Measurements from ENCODE around the gene POC5.
A peak's percentile ranks its signal among the peaks of the same experiment; 100 is the strongest.
"Not testable (repeated sequence)": the region's sequence is repeated elsewhere in the genome, so short reads cannot be mapped to it uniquely, and the experiment has no call there.

The POC5 gene

DNA sequence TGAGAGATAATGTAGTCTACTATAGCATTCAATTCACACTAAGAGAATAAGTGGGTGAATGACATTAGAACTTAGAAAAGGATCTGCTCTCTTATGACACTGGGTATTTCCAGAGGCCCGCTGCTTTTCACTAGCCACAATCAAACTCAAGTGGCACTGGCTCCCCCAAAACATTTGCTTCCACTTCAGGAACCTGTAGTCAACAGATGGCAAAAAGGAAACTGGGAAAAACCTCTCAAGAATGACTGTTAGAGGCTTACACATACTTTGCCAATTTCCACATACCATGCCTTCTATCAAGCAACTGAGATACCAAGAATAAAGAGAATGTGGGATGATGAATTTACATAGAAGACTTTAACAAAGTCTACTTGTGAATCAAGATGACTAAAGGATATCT is 11.2 kb downstream of the POC5 start:
- DNase-seq (ENCODE audit: low spot score), result no peak

DNA sequence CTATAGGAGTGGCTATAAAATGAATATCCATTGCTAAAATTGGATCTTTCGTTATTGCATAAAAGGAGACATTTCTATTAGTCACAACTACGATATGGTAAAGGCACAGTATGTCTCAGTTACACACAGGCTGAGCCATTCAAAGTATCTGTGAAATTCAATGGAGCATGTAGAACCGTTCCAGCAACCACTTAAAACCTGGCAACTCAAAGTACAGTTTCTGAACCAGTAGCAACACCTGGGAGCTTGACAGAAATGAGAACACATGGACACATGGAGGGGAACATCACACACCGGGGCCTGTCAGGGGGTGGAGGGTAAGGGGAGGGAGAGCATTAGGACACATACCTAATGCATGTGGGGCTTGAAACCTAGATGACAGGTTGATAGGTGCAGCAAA is 15.4 kb downstream of the POC5 start:
- no peak for DNase-seq (ENCODE audit: low spot score)

DNA sequence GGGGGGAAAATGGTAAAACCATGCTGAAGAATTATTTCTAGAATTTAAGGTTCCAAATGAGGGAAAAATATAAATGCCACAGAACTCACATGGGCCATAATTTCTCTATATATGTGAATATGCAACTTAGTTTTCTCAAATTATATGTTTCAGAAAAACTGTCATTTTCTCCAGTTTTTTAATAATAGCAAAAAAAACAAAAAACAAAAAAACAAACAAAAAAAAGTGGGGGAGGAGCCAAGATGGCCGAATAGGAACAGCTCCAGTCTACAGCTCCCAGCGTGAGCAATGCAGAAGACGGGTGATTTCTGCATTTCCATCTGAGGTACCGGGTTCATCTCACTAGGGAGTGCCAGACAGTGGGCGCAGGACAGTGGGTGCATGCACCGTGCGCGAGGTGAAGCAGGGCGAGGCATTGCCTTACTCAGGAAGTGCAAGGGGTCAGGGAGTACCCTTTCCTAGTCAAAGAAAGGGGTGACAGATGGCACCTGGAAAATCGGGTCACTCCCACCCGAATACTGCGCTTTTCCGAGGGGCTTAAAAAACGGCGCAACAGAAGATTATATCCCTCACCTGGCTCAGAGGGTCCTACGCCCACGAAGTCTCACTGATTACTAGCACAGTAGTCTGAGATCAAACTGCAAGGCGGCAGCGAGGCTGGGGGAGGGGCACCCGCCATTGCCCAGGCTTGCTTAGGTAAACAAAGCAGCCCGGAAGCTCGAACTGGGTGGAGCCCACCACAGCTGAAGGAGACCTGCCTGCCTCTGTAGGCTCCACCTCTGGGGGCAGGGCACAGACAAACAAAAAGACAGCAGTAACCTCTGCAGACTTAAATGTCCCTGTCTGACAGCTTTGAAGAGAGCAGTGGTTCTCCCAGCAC is 21.5 kb downstream of the POC5 start:
- not testable (repeated sequence) for DNase-seq (ENCODE audit: low spot score)

DNA sequence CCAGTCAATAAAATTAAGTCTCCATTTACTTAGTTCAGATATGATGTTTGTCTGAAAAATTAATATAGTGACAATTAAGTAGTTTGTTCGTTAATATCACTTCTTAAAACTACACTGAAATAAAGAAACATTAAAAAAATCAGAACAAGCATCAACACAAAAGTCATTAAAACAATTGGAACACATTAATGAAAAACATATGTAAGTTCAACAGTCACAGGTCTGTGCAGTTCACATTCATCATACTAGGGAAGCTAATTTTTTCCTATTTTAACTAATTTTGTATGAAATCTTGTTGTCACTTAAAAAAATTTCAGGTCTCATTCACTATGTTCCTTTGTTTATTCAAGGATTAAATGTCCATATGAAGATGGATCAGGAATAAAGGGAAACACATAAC is 22.5 kb downstream of the POC5 start:
- no peak for DNase-seq (ENCODE audit: low spot score)

DNA sequence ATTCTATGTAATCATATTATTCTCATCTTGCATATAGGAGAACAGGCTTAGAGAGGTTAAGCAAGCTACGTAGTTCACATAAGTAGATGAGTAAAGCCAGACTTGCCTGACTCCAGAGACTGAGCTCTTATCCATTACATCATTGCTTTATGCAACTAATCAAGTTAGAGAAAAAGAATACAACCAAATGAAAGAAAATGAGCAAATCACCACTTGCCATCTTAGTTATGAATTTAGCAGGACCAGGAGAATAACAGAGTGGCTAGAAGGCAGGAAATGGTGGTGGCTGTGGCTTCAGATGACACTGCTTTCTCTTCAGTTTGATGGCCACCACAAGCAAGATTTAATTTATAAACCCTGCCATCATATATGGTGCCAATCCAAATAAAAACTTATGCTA is 26.6 kb downstream of the POC5 start:
- no peak for DNase-seq (ENCODE audit: low spot score)

DNA sequence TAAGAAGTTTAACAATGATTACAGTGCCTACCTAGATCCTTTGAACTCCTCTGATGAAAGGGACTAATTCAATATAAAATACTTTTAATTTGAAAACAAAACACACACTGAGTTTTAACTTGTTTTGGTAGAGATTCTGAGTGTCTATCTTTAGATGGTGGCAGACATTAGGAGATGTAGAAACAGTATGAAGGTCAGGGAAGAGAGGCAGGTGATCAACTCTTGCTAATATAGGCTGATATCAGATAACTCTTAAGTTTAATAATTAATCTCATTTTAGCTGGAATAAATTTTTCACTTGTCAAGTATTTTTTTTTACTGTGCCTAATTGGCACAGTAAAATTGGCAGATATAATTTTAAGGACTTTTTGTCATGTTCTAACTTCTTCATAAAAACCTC is 30.8 kb downstream of the POC5 start:
- no peak for DNase-seq (ENCODE audit: low spot score)

DNA sequence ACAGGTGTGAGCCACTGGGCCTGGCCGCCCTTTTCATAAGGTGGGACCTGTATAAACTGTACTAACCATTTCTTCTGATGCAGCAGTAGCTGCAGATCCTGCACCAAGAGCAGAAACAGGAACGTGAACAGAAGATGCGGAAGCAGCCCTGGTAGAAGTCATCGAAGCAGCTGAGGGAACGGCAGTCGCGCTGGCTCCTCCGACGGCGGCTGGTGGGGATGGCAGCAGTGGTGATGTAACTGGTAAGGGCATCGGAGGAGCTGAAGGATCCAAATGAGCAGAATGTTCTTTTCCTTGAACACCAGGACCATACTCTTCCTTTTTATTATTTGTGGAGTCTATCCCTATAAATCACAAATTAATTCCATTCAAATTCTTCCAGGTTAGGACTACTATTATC is 32.1 kb downstream of the POC5 start:
- DNase-seq (ENCODE audit: low spot score), result no peak

DNA sequence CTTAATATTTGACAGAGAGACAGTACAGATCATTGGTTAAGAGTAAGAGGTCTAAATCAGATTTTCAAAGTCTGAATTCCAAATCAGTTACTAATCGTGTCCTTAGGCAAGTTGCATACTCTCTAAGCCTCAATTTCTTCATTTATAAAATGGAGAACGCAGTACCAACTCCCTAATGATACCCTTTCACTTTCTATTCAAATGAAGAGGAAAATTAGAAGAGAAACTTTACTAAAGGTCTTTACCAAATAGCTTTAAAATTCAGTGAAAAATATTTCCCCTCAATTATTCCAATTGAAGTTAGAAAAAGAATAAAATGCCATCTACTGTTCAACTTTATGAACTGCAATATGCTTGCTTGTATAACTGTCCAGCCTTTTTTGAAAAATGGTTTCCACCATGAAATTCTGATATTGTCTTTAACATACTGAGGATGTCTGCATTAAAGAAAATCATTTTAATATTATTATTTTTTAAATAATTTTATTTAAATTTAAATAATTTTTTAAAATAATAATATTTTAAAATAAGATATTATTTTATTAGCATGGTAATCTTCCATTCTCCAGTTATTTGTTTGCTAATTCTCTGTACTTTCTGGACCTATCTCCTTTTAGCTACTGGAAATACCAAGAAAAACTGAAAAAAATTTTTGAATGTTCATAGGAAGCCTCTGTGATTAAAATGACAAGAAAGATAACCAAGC is 36.0 kb downstream of the POC5 start:
- peak; percentile 67 for DNase-seq (ENCODE audit: low spot score)

DNA sequence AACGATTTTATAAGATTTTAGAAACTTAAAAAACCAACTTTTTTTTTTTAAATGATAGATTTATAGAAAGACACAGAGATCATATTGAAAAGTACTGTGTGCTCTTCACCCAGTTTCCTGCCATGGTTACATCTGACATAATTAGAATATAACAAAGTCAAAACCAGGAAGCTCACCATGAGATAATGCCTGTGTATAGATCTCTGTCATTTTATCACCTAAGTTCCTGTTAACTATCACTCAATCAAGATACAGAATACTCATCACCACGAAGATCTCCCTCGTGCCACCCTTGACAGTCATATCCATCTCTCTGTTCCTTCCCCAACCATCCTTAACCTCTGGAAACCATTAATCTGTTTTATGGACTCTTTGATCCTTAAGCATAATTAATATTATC is 39.1 kb downstream of the POC5 start:
- DNase-seq (ENCODE audit: low spot score), result no peak

DNA sequence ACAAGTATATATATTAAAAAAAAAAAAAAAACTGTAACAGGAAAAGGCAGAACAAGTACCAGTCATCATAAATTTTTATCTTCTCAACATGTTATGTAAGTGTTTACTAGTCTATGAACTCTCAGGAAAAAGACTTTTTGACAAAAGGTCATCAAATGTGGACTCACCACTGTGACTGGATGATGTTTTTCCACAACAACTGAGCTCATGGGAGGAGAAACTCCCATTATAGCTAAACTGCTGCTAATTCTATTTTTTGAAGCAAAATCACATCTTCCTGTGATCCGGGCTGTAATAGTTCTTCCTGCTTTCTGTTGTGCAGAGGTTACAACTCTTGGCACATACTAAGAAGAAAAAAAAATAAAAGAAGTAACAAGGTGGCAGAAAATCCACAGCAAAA is 39.6 kb downstream of the POC5 start:
- no peak for DNase-seq (ENCODE audit: low spot score)

DNA sequence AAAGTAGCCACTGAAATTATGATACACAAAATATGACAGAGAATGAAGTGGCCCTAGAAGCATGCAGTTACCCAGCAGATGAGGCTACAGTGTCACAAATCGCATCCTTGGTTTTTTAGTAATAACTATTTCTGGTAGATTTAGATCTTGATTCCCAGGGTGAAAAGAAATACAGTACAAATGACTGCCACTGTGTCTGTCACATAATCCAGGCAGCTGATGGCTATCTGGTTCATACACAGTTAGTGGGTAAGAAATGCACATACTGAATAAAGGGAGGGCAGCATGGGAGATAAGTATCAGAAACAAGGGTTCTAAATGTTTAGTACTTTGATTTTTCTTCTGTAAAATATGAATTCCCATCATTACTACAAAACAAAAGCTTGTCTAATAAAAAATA is 41.5 kb downstream of the POC5 start:
- no peak for DNase-seq (ENCODE audit: low spot score)

DNA sequence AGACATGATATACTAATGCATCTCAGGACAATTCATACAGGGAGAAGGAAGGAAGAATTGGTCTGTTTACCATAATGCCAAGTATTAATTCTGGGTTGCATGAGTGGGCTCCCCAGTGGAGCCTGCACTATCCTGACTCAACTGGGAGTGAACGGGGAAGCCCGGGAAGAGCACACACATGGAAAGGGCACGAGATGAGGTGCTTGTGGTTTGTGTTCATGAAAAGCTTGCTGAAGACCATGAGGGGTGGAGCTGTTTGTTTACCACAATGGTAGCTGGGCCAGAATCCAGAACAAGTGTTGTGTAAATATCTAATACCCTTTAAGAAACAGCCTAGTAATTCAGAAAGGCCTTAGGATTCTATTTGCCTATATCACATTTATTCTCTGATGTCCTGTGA is 44.6 kb downstream of the POC5 start:
- no peak for DNase-seq (ENCODE audit: low spot score)

DNA sequence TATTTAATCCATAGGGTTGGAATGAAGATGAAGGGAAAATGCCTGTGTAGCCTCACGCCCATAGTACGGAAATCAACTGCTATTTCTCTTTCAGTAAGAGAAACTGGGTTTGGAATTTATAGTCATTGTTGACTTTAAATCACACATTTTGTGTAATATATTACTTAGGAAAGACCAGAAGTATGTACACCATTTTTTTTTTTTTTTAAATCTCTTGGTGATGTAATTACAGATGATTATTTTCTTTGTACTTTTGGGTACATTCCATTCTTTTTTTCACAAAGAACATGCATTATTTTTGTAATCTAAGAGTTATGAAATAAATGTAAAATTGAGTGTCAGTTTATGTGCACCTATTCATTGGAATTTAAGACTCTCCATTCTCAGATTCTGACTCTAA is 45.7 kb downstream of the POC5 start:
- no peak for DNase-seq (ENCODE audit: low spot score)

DNA sequence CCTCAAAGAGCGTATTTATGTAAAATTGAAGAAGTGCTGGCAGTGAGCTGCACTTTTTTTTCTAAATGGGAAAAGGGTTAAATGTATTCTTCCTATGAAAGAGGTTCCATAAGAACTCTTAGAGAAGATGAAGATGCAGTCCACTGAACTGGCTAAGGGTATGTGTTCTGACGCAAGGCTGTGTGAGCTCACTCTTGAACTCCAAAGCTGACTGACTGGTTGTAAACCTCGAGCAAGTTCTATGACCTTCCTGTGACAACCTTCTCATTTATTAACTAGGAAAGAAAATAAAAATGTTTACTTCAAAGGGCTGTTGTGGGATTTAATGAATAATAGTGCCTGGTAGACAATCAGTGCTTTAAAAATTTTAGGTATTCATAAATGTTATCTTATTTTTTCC is 46.7 kb downstream of the POC5 start:
- no peak for DNase-seq (ENCODE audit: low spot score)

DNA sequence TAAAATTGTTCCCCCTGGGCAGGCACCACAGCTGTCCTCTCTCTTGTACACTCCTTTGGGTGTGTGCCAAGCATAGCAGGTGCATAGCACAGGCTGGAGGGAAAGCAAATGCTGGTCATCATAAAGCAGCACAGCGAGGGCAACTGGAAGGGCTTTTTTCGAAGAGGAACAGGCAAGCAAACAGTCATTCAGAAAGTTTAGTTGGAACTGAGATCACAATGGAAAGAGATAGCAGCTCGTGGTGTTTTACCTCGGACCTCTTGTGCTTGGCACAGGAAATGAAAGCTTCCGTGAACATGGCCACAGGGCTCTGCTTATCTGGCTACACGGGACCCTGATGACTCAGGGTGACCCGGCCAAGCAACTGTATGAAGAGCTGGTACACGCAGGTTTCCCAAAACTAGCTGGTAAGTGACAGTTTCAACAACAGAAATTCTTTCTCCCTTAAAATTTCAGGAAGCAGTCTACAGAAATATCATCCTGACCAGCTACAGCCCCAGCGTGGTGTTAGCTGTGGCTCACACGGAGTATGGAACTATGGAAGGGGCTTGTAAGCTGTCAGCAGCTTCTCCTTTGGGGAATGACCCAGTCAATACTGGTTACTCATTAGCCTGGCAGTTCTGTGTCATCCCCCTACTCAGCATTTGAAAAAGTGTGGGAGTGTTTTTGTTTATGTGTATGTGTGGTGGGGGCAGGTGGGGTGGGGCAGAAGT is 48.1 kb downstream of the POC5 start:
- DNase-seq (ENCODE audit: low spot score), result peak; percentile 83

DNA sequence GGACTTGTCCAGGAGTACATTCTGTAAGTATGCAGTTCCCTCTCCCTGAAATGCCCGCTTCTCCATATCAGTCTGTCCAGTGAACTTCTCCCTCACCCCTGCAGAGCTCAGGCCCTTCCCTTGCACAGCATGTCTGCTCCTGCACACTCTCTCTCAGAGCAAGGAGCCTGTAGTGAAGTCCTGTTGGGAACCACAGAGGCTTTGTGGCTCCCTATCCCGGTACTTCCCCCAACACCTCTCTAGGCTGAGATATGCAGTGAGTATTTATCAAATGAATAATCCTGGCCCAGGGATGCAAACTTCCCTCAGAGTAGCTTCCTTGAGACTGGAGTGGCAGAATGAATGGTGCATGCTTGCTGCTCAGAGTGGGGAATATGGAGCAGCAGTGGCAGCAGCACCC is 48.8 kb downstream of the POC5 start:
- DNase-seq (ENCODE audit: low spot score), result no peak

DNA sequence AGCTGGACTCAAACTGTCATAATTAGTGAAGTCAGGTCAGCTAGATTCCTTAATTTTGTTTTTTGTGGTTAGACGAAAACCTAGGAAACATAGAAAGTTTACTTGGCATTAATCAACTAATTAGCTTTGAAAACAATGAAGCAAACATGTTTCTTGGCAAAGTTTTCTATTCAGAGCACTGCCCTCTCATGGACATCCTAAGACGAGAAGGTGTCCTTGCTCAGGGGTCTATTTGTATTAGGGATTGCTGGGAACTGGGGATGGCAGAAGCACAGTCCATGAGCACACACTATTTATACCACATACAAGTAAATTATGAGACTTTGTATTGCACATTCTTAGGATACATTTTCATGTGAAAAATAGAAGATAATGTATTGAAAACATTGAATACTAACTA is 49.7 kb downstream of the POC5 start:
- peak; percentile 18 for DNase-seq (ENCODE audit: low spot score)

DNA sequence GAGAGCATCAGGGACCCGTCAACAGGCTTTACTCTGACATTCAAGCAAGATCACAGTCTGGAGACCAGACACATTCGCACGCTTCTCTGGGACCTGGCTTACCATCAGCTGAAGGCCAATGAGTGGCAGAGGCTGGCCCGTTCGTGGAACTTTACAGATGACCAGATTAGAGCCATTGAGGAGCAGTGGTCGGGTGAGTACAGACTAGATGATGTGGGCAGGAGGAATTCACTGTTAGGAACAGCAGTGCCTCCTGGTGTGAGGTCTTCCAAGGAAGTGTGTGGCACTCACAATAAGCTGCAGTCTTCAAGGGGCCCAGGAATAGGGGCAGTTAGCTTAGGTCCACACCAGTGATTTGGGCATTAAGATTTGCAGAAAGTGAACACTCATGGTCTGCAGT is 50.4 kb downstream of the POC5 start:
- DNase-seq (ENCODE audit: low spot score), result no peak

DNA sequence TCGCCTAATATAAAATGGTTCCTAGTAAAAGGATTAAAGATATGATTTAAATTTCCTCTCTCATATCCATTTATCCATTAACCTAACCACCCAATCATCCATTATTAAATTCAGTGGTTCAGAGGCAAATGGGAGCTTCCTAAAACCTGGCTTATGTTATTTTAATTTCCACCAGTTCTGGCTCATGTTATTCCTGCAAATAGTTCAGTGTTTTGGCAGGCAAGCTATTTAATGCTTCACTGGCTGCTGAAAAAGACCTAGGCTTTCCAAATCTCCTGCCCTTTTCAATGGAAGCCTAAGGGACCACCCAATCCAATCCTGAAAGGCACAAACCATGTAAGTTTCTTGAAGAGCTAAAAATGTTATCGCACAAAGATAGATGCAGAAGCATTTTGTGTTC is 52.3 kb downstream of the POC5 start:
- DNase-seq (ENCODE audit: low spot score), result no peak

DNA sequence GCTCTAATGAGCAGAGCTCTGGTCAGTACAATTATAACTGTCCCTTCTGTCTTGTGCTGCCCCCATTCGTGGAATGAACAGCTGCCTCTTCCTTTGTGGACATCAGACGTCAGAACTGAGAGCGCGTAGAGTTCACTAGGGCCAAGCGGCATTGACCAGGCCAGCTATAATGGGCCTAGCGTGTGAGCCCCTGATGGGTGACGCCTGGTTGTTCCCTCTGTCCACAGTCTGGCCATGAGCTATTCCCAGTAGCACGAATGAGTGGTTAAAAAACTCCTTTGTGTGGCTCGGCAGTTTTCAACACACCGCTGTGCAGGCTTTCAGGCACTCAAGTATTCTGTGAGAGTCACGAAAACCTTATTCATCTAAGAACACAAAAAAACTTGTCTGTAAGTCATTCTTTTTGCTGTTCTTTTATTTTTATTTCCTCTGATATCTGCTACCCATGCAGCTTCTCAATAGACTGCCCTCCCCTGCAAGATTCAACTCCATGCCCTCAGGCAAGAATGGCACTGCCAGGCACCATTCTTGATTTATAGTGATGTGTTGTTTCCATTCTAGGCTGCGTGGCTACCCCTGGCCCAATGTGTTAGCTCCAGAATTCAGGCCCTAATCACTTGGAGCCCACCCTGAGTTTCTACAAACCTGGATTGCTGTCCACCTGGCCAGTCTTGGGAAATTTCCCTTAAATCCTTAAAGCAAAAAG is 53.5 kb downstream of the POC5 start:
- no peak for DNase-seq (ENCODE audit: low spot score)

DNA sequence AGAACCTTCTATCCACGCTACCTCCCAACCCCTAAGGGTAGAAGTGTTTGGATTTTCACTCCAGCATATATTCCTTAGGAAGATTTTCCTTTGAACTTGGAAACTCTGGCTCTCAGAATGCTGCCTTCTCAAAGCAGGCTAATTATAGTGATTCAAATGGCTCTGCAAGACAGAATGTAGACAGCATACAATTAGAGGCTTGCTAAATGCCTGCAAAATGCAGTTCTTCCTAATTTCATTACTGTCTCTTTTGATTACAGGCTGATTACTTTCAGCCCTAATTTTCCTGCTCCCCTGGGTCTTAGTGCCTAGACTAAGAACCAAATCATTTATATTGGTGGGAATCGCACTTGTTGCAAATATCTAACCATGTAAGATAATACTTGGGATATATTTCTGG is 55.2 kb downstream of the POC5 start:
- DNase-seq (ENCODE audit: low spot score), result no peak

DNA sequence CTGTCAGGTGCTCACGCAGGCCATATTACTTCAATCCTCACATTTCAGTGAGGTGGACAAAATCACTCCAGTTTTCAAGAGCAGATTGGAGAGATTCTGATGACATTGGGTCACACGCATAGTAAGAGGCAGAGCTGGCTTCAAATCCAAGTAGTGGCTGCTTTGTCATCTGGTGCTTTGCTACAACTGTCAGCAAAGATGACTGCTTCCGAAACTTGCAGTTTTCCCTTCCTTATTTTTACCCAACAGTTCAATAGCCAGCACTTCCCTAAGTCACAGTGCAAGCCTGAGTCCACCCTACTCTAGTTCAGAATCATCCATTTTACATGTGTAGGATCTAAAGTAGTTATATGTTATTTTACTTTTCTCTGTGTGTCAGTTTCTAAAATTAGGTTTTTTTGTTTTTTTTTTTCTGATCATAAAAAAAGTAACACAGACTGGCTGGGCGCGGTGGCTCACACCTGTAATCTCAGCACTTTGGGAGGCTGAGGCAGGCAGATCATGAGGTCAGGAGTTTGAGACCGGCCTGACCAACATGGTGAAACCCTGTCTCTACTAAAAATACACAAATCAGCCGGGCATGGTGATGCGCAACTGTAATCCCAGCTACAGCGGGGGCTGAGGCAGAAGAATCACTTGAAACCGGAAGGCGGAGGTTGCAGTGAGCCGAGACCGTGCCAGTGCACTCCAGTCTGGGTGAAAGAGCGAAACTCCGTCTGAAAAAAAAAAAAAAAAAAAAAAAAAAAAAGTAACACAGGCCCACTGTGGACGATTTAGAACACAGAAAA is 56.4 kb downstream of the POC5 start:
- no peak for DNase-seq (ENCODE audit: low spot score)
